Endothelial cell of umbilical vein (primary cell): ENCODE data around the gene PCDHGA8. TPM values are rescaled to one million over a fixed set of nuclear protein-coding genes. Genes with fewer than 3 reads are reported as not detected.

Experiments
- BruUV-seq: library from RNA; stranded (reverse); fragments of 400-500 nt; replicated peaks from 2 replicates; lab custom pipeline; 2021; lab: Mats Ljungman, UMichigan
- CTCF ChIA-PET: fragments of 300-600, 350-600 bp; sonication (Branson Sonifier 250); formaldehyde crosslinking; loops from one replicate; lab custom pipeline; 2021; ENCODE audit warnings: antibody characterized with exemption, inconsistent platforms; lab: Charles Lee
- POLR2A ChIA-PET: fragments of 300-600, 350-600 bp; sonication (Branson Sonifier 250); formaldehyde crosslinking; loops from one replicate; lab custom pipeline; 2021; ENCODE audit warnings: antibody characterized with exemption, inconsistent platforms; lab: Charles Lee
- DNase-seq: peaks from one replicate; pipeline ENCODE4 v3.0.0-alpha.2; 2011; ENCODE audit warnings: low read depth, low spot score
- FAIRE-seq: peaks from 2 replicates; lab custom pipeline; 2011; peaks lifted over from hg19 to GRCh38; lab: Jason Lieb, UNC
- H2AFZ ChIP-seq: 2 replicates; pipeline ENCODE4 v1.6.0; 2012; ENCODE audit warnings: low read depth, low read length, control low read depth, inconsistent platforms
- H3K27ac ChIP-seq: 2 replicates; pipeline ENCODE4 v1.5.1; 2011; ENCODE audit warnings: low read depth, mild to moderate bottlenecking, control low read depth, low read length, moderate library complexity; ENCODE audit not compliant: insufficient read depth
- H3K27me3 ChIP-seq, 2 experiments: 2 replicates each; pipeline versions ENCODE4 v1.6.0 to v1.6.1; 2011; ENCODE audit warnings: low read length in 2 of 2, mixed read lengths in 1 of 2; ENCODE audit not compliant: control insufficient read depth in 2 of 2, insufficient read depth in 2 of 2
- H3K36me3 ChIP-seq, 2 experiments: 2 replicates in 1 of 2; 3 replicates in 1 of 2; pipeline ENCODE4 v1.5.1; 2011; ENCODE audit warnings: low read length in 2 of 2, mild to moderate bottlenecking in 1 of 2, moderate library complexity in 1 of 2; ENCODE audit not compliant: control insufficient read depth in 2 of 2, insufficient read depth in 2 of 2; ENCODE audit errors: extremely low read depth in 1 of 2
- H3K4me1 ChIP-seq: 3 replicates; pipeline ENCODE4 v1.5.1; 2011; ENCODE audit warnings: mild to moderate bottlenecking, low read length; ENCODE audit not compliant: control insufficient read depth, insufficient read depth; ENCODE audit errors: extremely low read depth
- H3K4me2 ChIP-seq: 2 replicates; pipeline ENCODE4 v1.6.1; 2011; ENCODE audit warnings: low read length, control low read depth, mixed read lengths; ENCODE audit not compliant: insufficient read depth
- H3K4me3 ChIP-seq, 3 experiments: fragments of 200-600 bp in 1 of 3; sonication (generic), shearing (Covaris generic) in 1 of 3; replicated peaks in 1 of 3; 2 replicates each; pipeline ENCODE4 v1.5.1; 2011 to 2016; ENCODE audit warnings: control low read depth in 3 of 3, low read length in 3 of 3, mild to moderate bottlenecking in 2 of 3, inconsistent platforms in 1 of 3, low read depth in 1 of 3, moderate library complexity in 1 of 3; ENCODE audit not compliant: insufficient read depth in 1 of 3
- H3K79me2 ChIP-seq: 2 replicates; pipeline ENCODE4 v1.6.0; 2012; ENCODE audit warnings: low read length, inconsistent platforms; ENCODE audit not compliant: control insufficient read depth, insufficient read depth
- H3K9ac ChIP-seq: replicated peaks from 2 replicates; pipeline ENCODE3; 2011; ENCODE audit warnings: low read length, control low read depth; ENCODE audit not compliant: insufficient read depth; ENCODE audit errors: extremely low read depth
- H3K9me1 ChIP-seq: replicated peaks from 3 replicates; pipeline ENCODE4 v1.6.0; 2011; ENCODE audit warnings: mild to moderate bottlenecking, low read length; ENCODE audit not compliant: control insufficient read depth, insufficient read depth; ENCODE audit errors: extremely low read depth
- H3K9me3 ChIP-seq: replicated peaks from 2 replicates; pipeline ENCODE4 v1.5.1; 2012; ENCODE audit warnings: low read length, inconsistent platforms; ENCODE audit not compliant: control insufficient read depth, insufficient read depth
- H4K20me1 ChIP-seq: replicated peaks from 2 replicates; pipeline ENCODE3; 2011; ENCODE audit warnings: mild to moderate bottlenecking, low read length; ENCODE audit not compliant: control insufficient read depth, insufficient read depth; ENCODE audit errors: extremely low read depth
- CTCF ChIP-seq, 2 donors: IDR thresholded peaks; 1 replicate in 1 of 2; 2 replicates in 1 of 2; pipeline ENCODE4 v1.5.1; 2011; ENCODE audit warnings: low read length in 2 of 2, mild to moderate bottlenecking in 2 of 2, moderate library complexity in 2 of 2, control low read depth in 1 of 2, inconsistent platforms in 1 of 2, low read depth in 1 of 2; ENCODE audit not compliant: insufficient read depth in 1 of 2; ENCODE audit errors: extremely low read depth in 1 of 2
- EZH2 ChIP-seq: IDR thresholded peaks from 2 replicates; pipeline ENCODE4 v1.6.1; 2012; ENCODE audit warnings: borderline replicate concordance, low read depth, mild to moderate bottlenecking, moderate library complexity, low read length, inconsistent platforms; ENCODE audit not compliant: severe bottlenecking
- JUN ChIP-seq: IDR thresholded peaks from 2 replicates; pipeline ENCODE4 v1.6.1; 2011; ENCODE audit warnings: borderline replicate concordance, low read depth; ENCODE audit not compliant: insufficient read length, insufficient read depth
- MYC ChIP-seq: IDR thresholded peaks from one replicate; pipeline ENCODE4 v1.6.1; 2011; ENCODE audit warnings: mild to moderate bottlenecking, low read depth, low read length
- dilution Hi-C: fragments of 300-500 bp; cut with MboI; formaldehyde crosslinking; loops from one replicate; pipeline ENCODE4 v1.15.0; 2019; ENCODE audit warnings: low sequenced_read_pairs; ENCODE audit not compliant: extremely low pct_ligation_motif_present
- intact Hi-C: fragments of 100-400 bp; cut with micrococcal nuclease; formaldehyde crosslinking; loops from one replicate; pipeline ENCODE4 v1.10.0; 2022
- polyA plus RNA-seq, 4 experiments: library from polyadenylated mRNA; depleted of rRNA in 3 of 4; stranded (reverse) in 3 of 4; unstranded in 1 of 4; fragments of >200 nt; gene quantifications; 2 replicates each; pipeline versions ENCODE4 v1.2.1 to v1.2.3, GENCODE V29; 2011 to 2012; ENCODE audit warnings: missing spikeins in 1 of 4
- total RNA-seq: library from RNA; stranded (reverse); gene quantifications from 2 replicates; pipeline ENCODE4 v1.2.3, GENCODE V29; 2021

Gene PCDHGA8
- total and polyA plus RNA-seq, 2 donors (not counting 3 experiments of a cell fraction or from before 2014, with no cell fraction given) = 0.44 to 0.95 TPM

GRCh38 chr5:141359790-141360426, 32.5 kb upstream of the PCDHGA8 start, which contains the start of gene PCDHGB2:
PCDHGB2 (plus strand) TSS chr5:141359994; CDS start chr5:141360136, 142 bp downstream.
- peak; percentile 24 for FAIRE-seq

More at GRCh38 chr5:141359790-141360426, 32.5 kb upstream of the PCDHGA8 start, which contains the start of gene PCDHGB2:
- no peak within 1 kb of the TSS for H3K4me3 ChIP-seq
- H3K4me2 ChIP-seq = no peak within 1 kb of the TSS
- no peak within 1 kb of the TSS for H3K27ac ChIP-seq
- TSS peak; percentile 13 for BruUV-seq
- intact Hi-C loops (no loop called here), dilution Hi-C loops (no loop called here)
- no peak within 1 kb of the TSS for H3K9ac ChIP-seq
- H4K20me1 ChIP-seq = no peaks in the 10 kb centered on the region
- H3K79me2 ChIP-seq = no peaks in the 10 kb centered on the region
- peak; percentile 16 for DNase-seq
- peaks cover 43 to 66% of the 10 kb centered on the region in 2 experiments for H3K27me3 ChIP-seq
- POLR2A ChIA-PET = no interaction called here
- CTCF ChIA-PET = interaction anchor here (0.6 to 1.3 kb wide), 9 partner anchors 10 to 204 kb away, joined by 3 to 5 read pairs (median 3); partner anchors contain the start of genes PCDHGA11, PCDHGA12 and PCDHGB1
- H3K4me1 ChIP-seq = no peaks in the 10 kb centered on the region
- H2AFZ ChIP-seq = peak within 1 kb of the TSS; percentile 12
- TF ChIP-seq MYC = no peak
- no peak for TF ChIP-seq JUN
- TF ChIP-seq CTCF (IDR thresholded peaks at IDR 0.05; ENCODE audit: extremely low read depth in 1 of 2, insufficient read depth in 1 of 2, low read depth in 1 of 2, low read length in 2 of 2) = peak; percentile 18 to 32
- peak; percentile 28 for TF ChIP-seq EZH2
- H3K9me3 ChIP-seq = no peaks in the 10 kb centered on the region
- H3K9me1 ChIP-seq = no peaks in the 10 kb centered on the region
- H3K36me3 ChIP-seq = no peaks in the 10 kb centered on the region
